ENCODE data around the gene PELI3.

- TF ChIP-seq POLR2A (IDR thresholded peaks at IDR 0.05): no peak
- no peak for TF ChIP-seq CTCF (IDR thresholded peaks at IDR 0.05)
- no peak for TF ChIP-seq POLR2AphosphoS5 (IDR thresholded peaks at IDR 0.05)
Observed at GRCh38 chr11:66419825-66420224, 46.9 kb upstream of the PELI3 start.

All from stomach (tissue), 4 donors.